Activated naive CD4-positive, alpha-beta T cell treated with anti-CD3 and anti-CD28 coated beads, Interleukin-2, amount 10 ng/mL, durations not matched to agents 7 days and 5 days (primary cell): ENCODE measurements around the gene MAP1LC3C.

ENCODE experiments used
- CTCF ChIA-PET: fragments of 350-600 bp; sonication (Branson Sonifier 250); formaldehyde crosslinking; loops from one replicate; lab custom pipeline; 2021; ENCODE audit warnings: antibody characterized with exemption; lab: Charles Lee
- DNase-seq: peaks from one replicate; pipeline ENCODE4 v3.0.0-alpha.2; 2020
- H3K27ac Mint-ChIP-seq: one replicate; pipeline ENCODE4 v1.8.0; 2021; ENCODE audit warnings: mild to moderate bottlenecking, moderate library complexity, mixed read lengths
- H3K27me3 Mint-ChIP-seq: one replicate; pipeline ENCODE4 v1.8.0; 2021; ENCODE audit warnings: mild to moderate bottlenecking, mixed read lengths
- H3K36me3 Mint-ChIP-seq: one replicate; pipeline ENCODE4 v1.8.0; 2021; ENCODE audit warnings: mixed read lengths
- H3K4me1 Mint-ChIP-seq: one replicate; pipeline ENCODE4 v1.8.0; 2021; ENCODE audit warnings: mixed read lengths
- H3K4me3 Mint-ChIP-seq: one replicate; pipeline ENCODE4 v1.8.0; 2021; ENCODE audit warnings: mild to moderate bottlenecking, moderate library complexity, mixed read lengths
- H3K9me3 Mint-ChIP-seq: one replicate; pipeline ENCODE4 v1.8.0; 2021; ENCODE audit warnings: mixed read lengths

Gene MAP1LC3C

GRCh38 chr1:241999026-241999425 lies at the start of gene MAP1LC3C:
TSS of gene MAP1LC3C (minus strand) at chr1:241999098. CDS start at chr1:241999008, 90 bp downstream.
- H3K36me3 Mint-ChIP-seq: no peaks in the 10 kb centered on the region
- H3K9me3 Mint-ChIP-seq: no peaks in the 10 kb centered on the region
- H3K4me1 Mint-ChIP-seq: peaks cover 8% of the 10 kb centered on the region
- peak within 1 kb of the TSS; percentile 21 for H3K4me3 Mint-ChIP-seq
- peaks cover 11% of the 10 kb centered on the region for H3K27me3 Mint-ChIP-seq
- CTCF ChIA-PET: interaction anchor here (0.7 to 3.1 kb wide), 14 partner anchors 8 to 724 kb away, joined by 3 to 22 read pairs (median 6); no protein-coding TSS in a partner anchor
- no peak for DNase-seq
- H3K27ac Mint-ChIP-seq: no peak within 1 kb of the TSS

GRCh38 chr1:242043165-242043564 lies 44.3 kb upstream of the MAP1LC3C start:
- H3K4me3 Mint-ChIP-seq: no peak overlapping the region
- no peaks in the 10 kb centered on the region for H3K36me3 Mint-ChIP-seq
- H3K27ac Mint-ChIP-seq: no peak overlapping the region
- CTCF ChIA-PET: no interaction called here
- no peaks in the 10 kb centered on the region for H3K9me3 Mint-ChIP-seq
- no peaks in the 10 kb centered on the region for H3K27me3 Mint-ChIP-seq
- no peak for DNase-seq
- no peaks in the 10 kb centered on the region for H3K4me1 Mint-ChIP-seq

DNA sequence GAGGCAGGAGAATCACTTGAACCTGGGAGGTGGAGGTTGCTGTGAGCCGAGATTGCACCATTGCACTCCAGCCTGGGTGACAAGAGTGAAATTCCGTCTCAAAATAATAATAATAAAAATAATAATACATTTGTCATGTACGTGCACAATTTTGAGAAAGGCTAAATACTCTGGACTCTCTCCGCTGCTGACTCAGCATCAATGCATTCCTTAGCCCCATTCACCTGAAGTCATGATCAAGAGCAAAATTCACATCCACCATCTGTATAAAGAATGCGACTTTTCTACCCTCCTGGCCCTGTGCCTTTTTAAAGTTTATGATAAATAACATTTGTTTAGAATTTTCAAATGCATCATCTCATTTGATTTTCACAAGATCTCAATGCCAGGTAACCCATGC lies 35.5 kb upstream of the MAP1LC3C start:
- H3K9me3 Mint-ChIP-seq: no peaks in the 10 kb centered on the region
- no peaks in the 10 kb centered on the region for H3K4me1 Mint-ChIP-seq
- DNase-seq: no peak
- H3K27ac Mint-ChIP-seq: no peak overlapping the region
- H3K4me3 Mint-ChIP-seq: no peak overlapping the region
- no peaks in the 10 kb centered on the region for H3K27me3 Mint-ChIP-seq
- CTCF ChIA-PET: no interaction called here
- no peaks in the 10 kb centered on the region for H3K36me3 Mint-ChIP-seq

GRCh38 chr1:242033447-242033846 lies 34.5 kb upstream of the MAP1LC3C start:
- no peak overlapping the region for H3K4me3 Mint-ChIP-seq
- no peaks in the 10 kb centered on the region for H3K36me3 Mint-ChIP-seq
- no peaks in the 10 kb centered on the region for H3K4me1 Mint-ChIP-seq
- no peaks in the 10 kb centered on the region for H3K27me3 Mint-ChIP-seq
- H3K9me3 Mint-ChIP-seq: no peaks in the 10 kb centered on the region
- CTCF ChIA-PET: no interaction called here
- no peak overlapping the region for H3K27ac Mint-ChIP-seq
- no peak for DNase-seq

- CTCF ChIA-PET: no interaction called here
- Mint-ChIP-seq H3K27ac (no peak overlapping the region), H3K36me3 (no peaks in the 10 kb centered on the region), H3K4me3 (no peak overlapping the region), H3K27me3 (no peaks in the 10 kb centered on the region), H3K9me3 (no peaks in the 10 kb centered on the region), H3K4me1 (no peaks in the 10 kb centered on the region)
- no peak for DNase-seq
These were observed 31.2 kb upstream of the MAP1LC3C start for GRCh38 chr1:242030071-242030470.

GRCh38 chr1:242025681-242026080 lies 26.8 kb upstream of the MAP1LC3C start:
- Mint-ChIP-seq H3K9me3 (no peaks in the 10 kb centered on the region), H3K4me1 (no peaks in the 10 kb centered on the region), H3K27me3 (no peaks in the 10 kb centered on the region), H3K36me3 (no peaks in the 10 kb centered on the region), H3K4me3 (no peak overlapping the region), H3K27ac (no peak overlapping the region)
- CTCF ChIA-PET: no interaction called here
- no peak for DNase-seq

DNA sequence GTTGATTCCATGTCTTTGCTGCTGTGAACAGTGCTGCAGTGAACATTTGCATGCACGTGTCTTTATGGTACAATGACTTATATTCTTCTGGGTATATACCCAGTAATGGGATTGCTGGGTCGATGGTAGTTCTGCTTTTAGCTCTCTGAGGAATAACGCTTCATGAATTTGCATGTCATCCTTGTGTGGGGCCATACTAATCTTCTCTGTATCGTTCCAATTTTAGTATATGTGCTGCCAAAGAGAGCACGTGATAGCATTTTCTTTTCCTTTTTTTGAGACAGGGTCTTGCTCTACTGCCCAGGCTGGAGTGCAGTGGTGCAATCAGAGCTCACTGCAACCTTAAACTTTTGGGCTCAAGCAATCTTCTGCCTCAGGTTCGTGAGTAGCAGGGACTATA lies 24.9 kb upstream of the MAP1LC3C start:
- H3K4me1 Mint-ChIP-seq: no peaks in the 10 kb centered on the region
- H3K27me3 Mint-ChIP-seq: no peaks in the 10 kb centered on the region
- no peak for DNase-seq
- no peaks in the 10 kb centered on the region for H3K9me3 Mint-ChIP-seq
- H3K4me3 Mint-ChIP-seq: no peak overlapping the region
- no peaks in the 10 kb centered on the region for H3K36me3 Mint-ChIP-seq
- CTCF ChIA-PET: interaction anchor here (0.7 kb wide), 1 partner anchor 23 kb away, joined by 3 read pairs; no protein-coding TSS in a partner anchor
- no peak overlapping the region for H3K27ac Mint-ChIP-seq

- Mint-ChIP-seq H3K36me3 (no peaks in the 10 kb centered on the region), H3K4me3 (no peak overlapping the region), H3K9me3 (no peaks in the 10 kb centered on the region), H3K27me3 (no peaks in the 10 kb centered on the region), H3K4me1 (no peaks in the 10 kb centered on the region), H3K27ac (no peak overlapping the region)
- CTCF ChIA-PET: no interaction called here
- DNase-seq: no peak
These were observed 20.1 kb upstream of the MAP1LC3C start for GRCh38 chr1:242019018-242019417.

DNA sequence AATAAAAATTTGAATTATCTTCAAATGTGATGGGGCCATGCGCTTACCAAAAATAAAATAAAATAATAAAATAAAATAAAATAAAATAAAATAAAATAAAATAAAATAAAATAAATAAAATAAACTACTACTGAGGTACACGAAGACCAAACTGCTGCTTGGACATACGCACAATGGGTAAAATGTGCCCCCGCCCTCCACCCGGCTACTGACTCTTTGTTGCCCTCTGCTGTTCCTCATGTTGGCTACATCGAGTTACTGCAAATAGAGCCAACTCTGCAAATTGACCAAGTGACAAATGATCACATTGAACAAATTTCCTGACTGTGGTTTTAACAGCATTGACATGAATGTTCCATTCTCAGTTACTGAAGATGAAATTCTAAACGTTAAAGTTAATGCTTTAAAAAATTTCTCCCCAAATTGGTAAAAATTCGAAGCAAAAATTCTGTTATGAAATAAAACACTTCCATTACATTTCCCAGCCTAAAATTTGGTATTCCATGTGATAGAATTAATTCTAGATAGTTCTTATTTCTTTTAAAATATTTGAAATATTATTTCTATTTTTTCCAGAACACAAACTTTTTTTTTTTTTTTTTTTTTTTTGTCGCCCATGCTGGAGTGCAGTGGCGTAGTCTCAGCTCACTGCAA lies 18.8 kb upstream of the MAP1LC3C start:
- CTCF ChIA-PET: no interaction called here
- Mint-ChIP-seq H3K27ac (no peak overlapping the region), H3K27me3 (no peaks in the 10 kb centered on the region), H3K9me3 (no peaks in the 10 kb centered on the region), H3K4me3 (no peak overlapping the region), H3K36me3 (no peaks in the 10 kb centered on the region), H3K4me1 (no peaks in the 10 kb centered on the region)
- peak; percentile 48 for DNase-seq

DNA sequence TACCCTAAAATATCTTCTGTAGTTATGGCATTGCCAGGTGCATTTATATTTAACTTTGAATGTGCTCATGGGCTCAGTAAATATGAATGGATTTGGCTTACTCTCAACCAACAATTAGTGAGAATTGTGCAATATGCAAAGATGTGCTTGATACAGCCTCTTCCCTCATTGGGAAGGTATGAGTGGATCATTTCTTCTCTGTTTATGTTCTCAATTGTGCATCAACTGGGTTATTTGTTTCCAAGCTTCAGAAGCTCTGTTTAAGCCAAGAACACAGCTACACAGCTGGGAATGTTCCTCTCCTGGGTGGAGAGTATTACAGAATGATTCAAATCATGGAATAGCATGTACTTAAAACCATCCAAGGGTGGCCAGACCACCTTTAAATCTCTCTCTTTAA lies 17.6 kb upstream of the MAP1LC3C start:
- Mint-ChIP-seq H3K27me3 (no peaks in the 10 kb centered on the region), H3K4me3 (no peak overlapping the region), H3K27ac (no peak overlapping the region), H3K4me1 (no peaks in the 10 kb centered on the region), H3K36me3 (no peaks in the 10 kb centered on the region), H3K9me3 (no peaks in the 10 kb centered on the region)
- CTCF ChIA-PET: interaction anchor here (0.9 kb wide), 1 partner anchor 404 kb away, joined by 3 read pairs; no protein-coding TSS in a partner anchor
- no peak for DNase-seq

DNA sequence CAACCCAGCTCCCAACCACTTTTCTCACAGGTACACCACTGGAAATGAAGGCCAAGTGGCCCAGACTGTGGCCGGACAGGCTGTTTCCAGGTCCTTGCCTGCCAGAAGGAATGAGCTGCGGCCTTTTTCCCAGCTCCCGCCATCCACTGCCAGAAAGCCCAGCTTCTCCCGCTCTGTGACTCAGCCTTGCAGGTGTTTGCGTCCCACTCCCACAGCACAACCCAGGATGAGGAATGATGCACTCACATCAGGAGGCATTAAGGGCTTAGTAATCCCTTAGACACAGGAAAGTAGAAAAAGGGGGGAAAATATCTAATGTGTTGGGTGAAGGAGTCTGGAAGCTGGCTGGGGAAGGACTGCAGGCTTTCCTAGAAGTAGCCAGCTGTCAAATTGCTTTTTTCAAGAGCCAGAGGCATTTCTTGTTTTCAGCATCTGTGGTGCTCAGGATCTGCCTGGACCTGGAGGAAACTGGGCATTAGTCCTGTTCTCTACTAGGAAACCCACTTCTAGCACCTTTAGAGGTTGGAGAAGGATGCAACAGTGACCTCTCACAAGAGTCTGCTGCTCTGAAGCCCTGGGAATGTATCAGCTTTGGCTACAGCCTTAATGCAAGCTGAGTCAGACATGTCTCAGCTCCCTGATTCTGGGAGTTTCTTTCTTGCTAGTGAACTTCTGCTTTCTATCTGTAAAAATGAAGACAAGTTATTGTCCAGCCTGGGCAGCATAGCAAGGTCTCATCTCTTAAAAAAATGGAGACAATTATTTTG lies 13.2 kb upstream of the MAP1LC3C start:
- Mint-ChIP-seq H3K36me3 (no peaks in the 10 kb centered on the region), H3K27ac (no peak overlapping the region), H3K9me3 (no peaks in the 10 kb centered on the region), H3K27me3 (peaks cover 8% of the 10 kb centered on the region), H3K4me3 (no peak overlapping the region), H3K4me1 (no peaks in the 10 kb centered on the region)
- CTCF ChIA-PET: interaction anchor here (1.9 kb wide), 1 partner anchor 13 kb away, joined by 6 read pairs; the partner anchor contains the start of gene MAP1LC3C
- no peak for DNase-seq

DNA sequence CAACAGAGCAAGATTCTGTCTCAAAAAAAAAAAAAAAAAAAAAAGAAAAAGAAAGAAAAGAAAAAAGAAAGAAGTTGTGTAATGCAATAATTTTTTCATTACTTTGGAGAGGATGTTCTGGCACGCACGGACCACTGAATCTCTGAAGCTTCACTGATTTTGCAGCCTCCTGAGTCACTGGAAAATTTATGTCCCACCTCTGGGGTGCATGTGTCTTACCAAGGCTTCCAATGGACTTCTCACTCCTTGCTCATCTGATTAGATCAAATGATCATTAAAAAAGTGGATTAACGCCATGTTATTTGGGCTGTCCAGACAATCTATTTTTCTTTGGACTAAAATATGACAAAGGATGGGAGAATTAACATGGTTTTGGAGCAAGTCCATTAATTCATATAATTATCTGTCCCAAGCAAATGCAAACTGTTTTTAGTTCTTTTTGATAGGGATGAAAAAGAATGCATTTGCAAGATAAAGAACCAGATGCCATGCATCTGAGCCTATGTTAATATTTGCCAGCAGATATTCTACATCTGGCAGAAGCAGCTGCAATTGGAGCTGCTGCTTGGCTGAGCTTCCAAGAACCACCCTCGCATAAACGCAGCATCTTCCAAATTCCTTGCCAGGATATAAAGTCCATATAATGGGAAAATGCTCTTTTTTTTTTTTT lies 10.1 kb upstream of the MAP1LC3C start:
- no peaks in the 10 kb centered on the region for H3K36me3 Mint-ChIP-seq
- CTCF ChIA-PET: interaction anchor here (0.6 kb wide), 2 partner anchors 16 to 235 kb away, joined by 3 read pairs; no protein-coding TSS in a partner anchor
- no peaks in the 10 kb centered on the region for H3K4me1 Mint-ChIP-seq
- no peak overlapping the region for H3K27ac Mint-ChIP-seq
- H3K9me3 Mint-ChIP-seq: no peaks in the 10 kb centered on the region
- H3K27me3 Mint-ChIP-seq: peaks cover 12% of the 10 kb centered on the region
- DNase-seq: no peak
- H3K4me3 Mint-ChIP-seq: no peak overlapping the region

DNA sequence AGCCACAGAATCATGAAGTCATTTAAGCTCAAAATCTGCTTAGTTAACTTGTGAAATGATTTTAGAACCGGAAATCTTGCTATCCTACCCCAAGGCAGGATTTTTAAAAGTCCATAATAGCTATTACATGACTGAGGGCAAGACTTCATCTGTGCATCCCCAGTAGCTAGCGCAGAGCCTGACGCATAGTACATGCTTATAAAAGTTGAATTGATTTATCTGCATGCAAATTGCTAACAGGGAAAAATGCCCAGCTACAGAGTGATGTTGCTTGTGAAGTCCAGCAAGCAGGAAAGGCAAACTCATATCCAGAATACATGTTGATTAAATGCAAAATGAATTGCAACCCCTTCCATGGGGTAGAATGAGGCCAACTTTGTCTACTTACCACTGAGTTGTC lies 8.1 kb upstream of the MAP1LC3C start:
- no peaks in the 10 kb centered on the region for H3K4me1 Mint-ChIP-seq
- no peaks in the 10 kb centered on the region for H3K36me3 Mint-ChIP-seq
- no peak overlapping the region for H3K4me3 Mint-ChIP-seq
- H3K27me3 Mint-ChIP-seq: peaks cover 12% of the 10 kb centered on the region
- no peaks in the 10 kb centered on the region for H3K9me3 Mint-ChIP-seq
- no peak overlapping the region for H3K27ac Mint-ChIP-seq
- CTCF ChIA-PET: interaction anchor here (1.1 to 2.4 kb wide), 2 partner anchors 9 to 111 kb away, joined by 3 to 11 read pairs; partner anchors contain the start of gene MAP1LC3C
- no peak for DNase-seq

DNA sequence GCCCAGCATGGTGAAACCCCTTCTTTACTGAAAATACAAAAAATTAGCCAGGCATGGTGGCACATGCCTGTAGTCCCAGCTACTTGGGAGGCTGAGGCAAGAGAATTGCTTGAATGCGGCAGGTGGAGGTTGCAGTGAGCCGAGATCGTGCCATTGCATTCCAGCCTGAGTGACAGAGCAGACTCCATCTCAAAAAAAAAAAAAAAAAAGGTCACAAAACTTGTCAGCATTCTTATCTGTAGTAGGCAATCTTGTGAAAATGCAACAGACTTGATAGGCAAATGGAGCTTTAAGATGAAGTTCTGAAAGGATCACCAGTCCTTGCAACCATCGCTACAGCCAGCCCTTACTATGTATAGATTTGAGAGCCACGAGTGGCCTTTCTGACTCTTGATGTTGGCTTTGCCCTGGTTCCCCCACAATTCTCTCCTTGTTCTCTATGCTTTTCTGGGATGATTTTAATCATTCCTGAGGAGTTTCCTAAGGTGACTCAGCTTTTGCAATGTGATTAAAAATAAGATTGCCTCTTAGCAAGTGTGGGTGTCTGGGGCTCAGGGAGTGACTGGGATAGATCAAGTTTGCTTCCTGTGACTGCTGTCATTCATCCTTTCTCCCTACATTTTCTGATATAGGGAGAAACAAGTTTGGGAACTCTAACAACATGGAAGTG lies 7.1 kb upstream of the MAP1LC3C start:
- DNase-seq: no peak
- Mint-ChIP-seq H3K9me3 (no peaks in the 10 kb centered on the region), H3K27me3 (peaks cover 12% of the 10 kb centered on the region), H3K4me1 (no peaks in the 10 kb centered on the region), H3K27ac (no peak overlapping the region), H3K4me3 (no peak overlapping the region), H3K36me3 (no peaks in the 10 kb centered on the region)
- CTCF ChIA-PET: interaction anchor here (1.1 to 2.4 kb wide), 2 partner anchors 8 to 110 kb away, joined by 3 to 11 read pairs; partner anchors contain the start of gene MAP1LC3C
